GM21737 (cell line): ENCODE results near the gene TRIM39.
"Not testable (repeated sequence)": the region's sequence is repeated elsewhere in the genome, so short reads cannot be mapped to it uniquely, and the experiment has no call there.

ENCODE experiments used
- ATAC-seq: cut with Tn5 transposase; IDR thresholded peaks from one replicate; pipeline ENCODE4 v1.9.1; 2021; ENCODE audit warnings: mild to moderate bottlenecking, moderate library complexity; ENCODE audit not compliant: unreplicated experiment

The TRIM39 gene

DNA sequence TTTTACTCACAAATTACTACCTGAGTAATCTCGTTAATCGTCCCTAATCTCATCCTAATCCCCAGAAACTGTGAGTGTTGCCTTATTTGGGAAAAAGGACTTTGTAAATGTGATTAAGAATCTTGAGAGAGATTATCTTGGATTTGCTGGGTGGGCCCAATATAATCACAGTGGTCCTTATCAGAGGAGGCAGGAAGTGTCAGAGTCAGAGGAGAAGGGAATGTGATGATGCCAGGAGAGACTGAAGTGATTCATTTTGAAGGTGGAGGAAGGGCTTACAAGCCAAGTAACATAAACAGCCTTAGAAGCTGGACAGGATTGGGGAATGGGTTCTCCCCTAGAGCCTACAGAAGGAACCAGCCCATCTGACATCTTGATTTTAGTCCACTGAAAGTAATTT is 34.9 kb downstream of the TRIM39 start:
- ATAC-seq, result no peak

- ATAC-seq, result no peak
Observed at GRCh38 chr6:30363459-30363858, 36.7 kb downstream of the TRIM39 start.

DNA sequence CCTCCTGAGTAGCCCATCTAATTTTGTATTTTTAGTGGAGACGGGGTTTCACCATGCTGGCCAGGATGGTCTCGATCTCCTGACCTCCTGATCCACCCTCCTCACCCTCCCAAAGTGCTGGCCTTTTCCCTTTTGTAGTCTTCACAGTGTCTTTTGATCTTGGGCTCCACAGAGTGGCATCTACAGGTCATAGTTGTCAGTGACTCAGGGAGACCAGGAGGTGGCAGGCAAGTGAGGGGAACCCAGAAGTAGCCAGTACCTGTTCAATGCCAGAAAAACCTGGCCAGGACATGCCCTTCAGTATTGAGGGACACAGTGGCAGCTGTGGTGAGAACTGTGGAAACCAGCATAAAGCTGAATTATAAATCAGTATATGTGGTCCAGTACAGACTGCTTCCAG is 37.9 kb downstream of the TRIM39 start:
- no peak for ATAC-seq

DNA sequence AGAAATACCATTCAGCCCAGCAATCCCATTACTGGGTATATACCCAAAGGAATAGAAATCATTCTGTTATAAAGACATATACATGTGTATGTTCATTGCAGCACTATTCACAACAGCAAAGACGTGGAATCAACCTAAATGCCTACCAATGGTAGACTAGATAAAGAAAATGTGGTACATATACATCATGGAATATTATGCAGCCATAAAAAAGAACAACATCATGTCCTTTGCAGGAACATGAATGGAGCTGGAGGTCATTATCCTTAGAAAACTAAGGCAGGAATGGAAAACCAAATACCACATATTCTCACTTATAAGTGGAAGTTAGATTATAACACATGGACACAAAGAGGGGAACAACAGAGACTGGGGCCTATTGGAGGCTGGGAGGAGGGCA is 42.6 kb downstream of the TRIM39 start:
- not testable (repeated sequence) for ATAC-seq

DNA sequence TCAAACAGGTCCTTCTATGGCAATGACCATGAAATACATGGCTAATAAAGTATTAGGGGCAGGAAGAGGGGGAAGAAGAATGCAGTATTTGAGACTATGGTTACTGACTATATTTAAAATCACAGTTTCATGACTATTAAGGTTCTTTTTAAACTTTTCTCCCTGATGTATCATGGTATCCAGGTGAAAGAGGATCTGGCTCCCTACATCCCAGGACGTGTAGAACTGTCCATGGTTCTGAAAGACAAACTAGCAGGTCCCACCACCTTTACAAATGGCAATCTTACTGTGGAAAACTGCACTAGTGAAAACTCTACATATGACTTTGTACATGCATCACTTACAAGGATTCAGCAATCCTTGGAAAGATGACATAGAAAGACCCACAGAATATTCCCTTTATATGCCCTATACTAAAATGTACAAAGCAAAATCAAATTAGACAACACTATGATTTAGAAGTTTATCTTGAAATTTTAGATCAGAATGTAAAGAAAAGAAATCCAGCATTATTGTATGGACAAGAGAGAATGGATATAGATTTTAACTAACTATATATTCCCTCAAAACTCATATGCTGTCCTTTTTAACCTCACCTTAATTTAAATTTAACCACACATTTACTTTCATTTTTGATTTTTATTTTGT is 51.7 kb downstream of the TRIM39 start:
- ATAC-seq, result no peak

DNA sequence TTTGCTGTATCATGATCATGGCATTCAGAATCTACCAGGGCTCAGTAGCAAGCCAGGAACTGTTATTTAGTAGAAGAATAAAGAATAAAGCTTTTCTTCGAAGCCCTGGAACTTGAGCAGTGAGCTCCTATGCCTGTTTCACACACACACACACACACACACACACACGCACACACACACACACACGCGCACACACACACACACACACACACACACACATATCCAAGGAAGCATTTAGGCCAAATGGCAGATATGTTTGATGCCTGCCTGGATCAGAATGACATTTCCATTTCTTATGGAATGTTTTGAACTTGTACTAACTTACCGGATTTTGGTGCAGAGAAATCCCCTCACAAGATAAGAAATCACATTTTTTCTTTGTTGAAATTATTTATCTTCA is 53.7 kb downstream of the TRIM39 start:
- no peak for ATAC-seq

- ATAC-seq, result no peak
Observed at GRCh38 chr6:30386166-30386565, 59.4 kb downstream of the TRIM39 start.

DNA sequence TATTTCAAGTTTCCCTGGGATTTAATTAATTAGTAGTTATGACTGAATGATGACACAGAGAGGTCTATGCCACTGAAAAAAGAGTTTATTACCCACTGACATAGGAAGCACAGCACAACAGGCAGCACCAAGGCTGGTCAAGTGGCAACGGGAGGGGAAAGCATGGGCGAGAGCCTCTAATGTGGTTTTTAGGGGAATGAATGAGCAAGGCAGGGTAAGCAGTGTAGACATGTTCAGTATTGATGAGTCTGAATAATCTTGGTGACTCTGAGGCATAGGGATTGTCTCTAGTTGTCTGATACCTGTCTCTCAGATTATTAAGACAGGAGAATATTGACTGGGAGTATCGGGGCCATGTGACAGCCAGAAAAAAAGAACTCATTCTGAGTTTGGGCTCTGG is 64.5 kb downstream of the TRIM39 start:
- no peak for ATAC-seq
